GM10248 (cell line): ENCODE results near the gene MEP1A.

Experiments used
- CTCF ChIA-PET: fragments of 300-600 bp; sonication (Branson Sonifier 250); formaldehyde crosslinking; extraction: SDS; loops from one replicate; lab custom pipeline; 2021; ENCODE audit warnings: antibody characterized with exemption; lab: Yijun Ruan, JAX
- POLR2A ChIA-PET: fragments of 350-650 bp; sonication (Branson Sonifier 250); formaldehyde crosslinking; extraction: SDS; loops from one replicate; lab custom pipeline; 2020; ENCODE audit warnings: antibody characterized with exemption; lab: Yijun Ruan, JAX
- DNase-seq: peaks from one replicate; pipeline ENCODE4 v3.0.0; 2012; ENCODE audit errors: extremely low spot score
- CTCF ChIP-seq: IDR thresholded peaks from 2 replicates; pipeline ENCODE4 v1.5.1; 2012; ENCODE audit warnings: mild to moderate bottlenecking, low read depth; ENCODE audit errors: extremely low read depth, missing control alignments, control extremely low read depth

The MEP1A gene

GRCh38 chr6:46749731-46750130 lies 43.5 kb upstream of the MEP1A start:
- DNase-seq: no peak
- no peak for TF ChIP-seq CTCF
- ChIA-PET POLR2A (no interaction called here), CTCF (no interaction called here)

- no peak for DNase-seq
- ChIA-PET POLR2A (no interaction called here), CTCF (no interaction called here)
- TF ChIP-seq CTCF: no peak
Observed at GRCh38 chr6:46751658-46752057, 41.5 kb upstream of the MEP1A start.

DNA sequence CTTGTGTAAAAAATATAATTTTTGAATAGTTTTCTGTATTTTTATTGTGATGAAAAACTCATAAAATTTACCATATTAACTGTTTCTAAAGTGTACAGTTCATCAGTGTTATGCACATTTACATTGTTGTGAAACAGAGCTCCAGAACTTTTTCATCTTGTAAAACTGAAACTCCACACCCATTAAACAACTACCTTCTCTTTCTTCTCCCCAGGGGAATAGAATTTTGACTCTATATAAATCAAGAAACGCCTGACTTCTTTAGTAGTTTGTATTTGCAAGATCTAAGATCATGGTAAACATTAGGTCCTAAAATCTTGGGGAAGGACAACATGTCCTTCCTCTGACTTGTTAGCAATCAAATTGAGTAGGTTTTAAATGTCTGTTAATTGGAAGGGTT lies 37.3 kb upstream of the MEP1A start:
- no peak for TF ChIP-seq CTCF
- ChIA-PET POLR2A (no interaction called here), CTCF (no interaction called here)
- no peak for DNase-seq

DNA sequence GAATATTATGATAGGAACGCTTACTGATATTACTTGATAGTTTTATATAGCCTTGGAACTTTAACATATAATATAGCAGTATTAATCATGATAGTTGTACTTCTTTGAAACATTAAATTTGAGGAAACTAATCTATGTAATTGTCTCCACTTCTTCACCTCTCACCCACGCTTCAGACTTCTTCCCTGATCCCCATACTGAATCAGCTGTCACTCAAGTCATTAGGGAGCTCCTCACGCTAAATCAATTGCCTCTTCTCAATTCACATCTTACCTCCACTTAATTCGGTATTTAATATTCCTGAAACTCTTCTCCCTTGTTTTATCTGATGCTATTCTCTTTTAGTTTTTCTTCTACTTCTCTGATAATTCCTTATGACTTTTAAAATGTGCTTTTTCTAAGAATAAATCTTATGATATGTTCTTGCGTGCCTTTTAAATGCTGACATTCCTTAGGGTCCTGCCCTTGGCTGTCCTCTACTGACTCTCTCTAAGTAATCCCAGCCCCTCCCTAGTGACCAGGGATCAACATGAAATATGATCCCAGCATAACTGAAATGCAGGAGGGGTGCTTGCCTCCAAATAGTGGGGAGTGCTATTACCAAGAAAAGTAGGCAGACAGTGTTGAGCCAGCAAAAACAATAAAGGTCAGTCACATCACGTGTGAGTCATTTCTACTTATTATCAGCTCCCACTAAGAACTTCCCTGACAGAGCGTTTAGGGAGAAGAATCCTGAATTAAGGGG lies 36.5 kb upstream of the MEP1A start:
- POLR2A ChIA-PET: no interaction called here
- TF ChIP-seq CTCF: no peak
- DNase-seq: no peak
- CTCF ChIA-PET: no interaction called here

DNA sequence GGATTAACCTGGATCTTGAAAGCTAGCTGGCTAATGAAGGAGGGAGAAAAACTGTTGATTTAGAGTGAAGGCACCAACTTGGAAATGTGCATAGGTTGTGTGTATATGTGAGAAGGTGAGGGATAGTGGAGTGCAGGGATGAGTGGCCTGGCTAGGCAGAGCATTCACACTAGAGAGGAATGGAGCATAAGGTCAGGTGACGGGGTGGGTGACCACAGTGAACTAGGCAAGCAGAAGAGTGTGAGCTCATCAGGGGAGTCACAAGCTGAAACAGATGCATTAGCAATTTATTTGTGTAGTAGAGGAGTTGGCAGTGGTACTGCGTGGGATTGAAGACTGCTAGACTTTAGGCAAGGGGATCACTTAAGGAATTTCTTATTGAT lies 36.0 kb upstream of the MEP1A start:
- POLR2A ChIA-PET: no interaction called here
- TF ChIP-seq CTCF: no peak
- CTCF ChIA-PET: no interaction called here
- DNase-seq: no peak

DNA sequence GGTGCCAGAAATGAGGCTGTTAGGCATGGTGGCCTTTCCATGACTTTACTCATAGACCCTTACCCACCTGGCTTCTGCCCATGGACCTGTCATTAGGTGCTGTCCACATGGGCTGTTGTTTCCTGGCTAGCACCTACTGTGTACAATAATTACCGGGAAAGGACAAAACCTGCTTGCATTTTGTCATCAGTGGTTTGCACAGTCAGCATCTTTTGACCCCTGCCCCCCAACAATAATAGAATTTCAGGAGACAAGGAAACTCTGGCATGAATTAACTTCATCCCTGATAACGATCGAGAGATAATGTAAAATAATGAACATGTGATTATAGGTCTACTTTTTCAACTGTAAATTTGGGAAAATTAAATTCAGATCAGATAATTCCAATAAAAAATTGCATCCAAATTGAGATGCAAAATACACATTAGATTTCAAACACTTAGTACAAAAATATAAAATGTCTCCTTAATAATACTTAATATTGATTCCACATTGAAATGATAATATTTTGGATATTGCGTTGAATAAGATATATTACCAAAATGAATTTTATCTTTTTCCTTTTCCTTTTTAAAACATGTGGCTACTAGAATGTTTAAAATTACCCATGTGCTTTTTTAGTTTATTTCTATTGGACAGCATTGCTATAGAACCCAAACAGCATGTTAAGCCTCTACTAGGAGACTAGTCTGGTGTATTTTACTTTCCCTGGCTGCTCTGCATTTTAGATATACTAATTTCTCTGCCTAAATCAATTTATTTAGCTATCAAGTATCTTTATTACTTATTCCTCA lies 34.0 kb upstream of the MEP1A start:
- CTCF ChIA-PET: no interaction called here
- TF ChIP-seq CTCF: no peak
- POLR2A ChIA-PET: no interaction called here
- no peak for DNase-seq
